IPS-18c (cell line): Measurements from ENCODE around the gene C2CD4C.
"Not testable (repeated sequence)": the region's sequence is repeated elsewhere in the genome, so short reads cannot be mapped to it uniquely, and the experiment has no call there.

Source experiments
- H3K4me3 ChIP-seq: 2 replicates; pipeline ENCODE4 v1.7.0; 2013; ENCODE audit warnings: low read depth, mild to moderate bottlenecking, low read length, moderate library complexity; ENCODE audit not compliant: insufficient read depth
- H3K9me3 ChIP-seq: one replicate; pipeline ENCODE4 v1.6.1; 2013; ENCODE audit warnings: mild to moderate bottlenecking, low read length, moderate library complexity; ENCODE audit not compliant: control insufficient read depth, insufficient read depth

C2CD4C gene

GRCh38 chr19:441213-441836, 32.4 kb upstream of the C2CD4C start:
- Histone ChIP-seq H3K4me3 (no peak overlapping the region), H3K9me3 (no peaks in the 10 kb centered on the region)

- Histone ChIP-seq H3K9me3 (no peaks in the 10 kb centered on the region), H3K4me3 (no peak overlapping the region)
Measured at GRCh38 chr19:440391-441212, 31.7 kb upstream of the C2CD4C start.

- H3K9me3 ChIP-seq: no peaks in the 10 kb centered on the region
- no peak overlapping the region for H3K4me3 ChIP-seq
Measured at GRCh38 chr19:439167-439900, 30.4 kb upstream of the C2CD4C start.

- H3K4me3 ChIP-seq: no peak overlapping the region
- H3K9me3 ChIP-seq: no peaks in the 10 kb centered on the region
Measured at GRCh38 chr19:438416-438958, 29.5 kb upstream of the C2CD4C start.

- Histone ChIP-seq H3K9me3 (no peaks in the 10 kb centered on the region), H3K4me3 (no peak overlapping the region)
Measured at GRCh38 chr19:437041-437440, 28.1 kb upstream of the C2CD4C start.

GRCh38 chr19:436413-436950, 27.5 kb upstream of the C2CD4C start:
- Histone ChIP-seq H3K9me3 (no peaks in the 10 kb centered on the region), H3K4me3 (no peak overlapping the region)

GRCh38 chr19:435707-436412, 26.9 kb upstream of the C2CD4C start:
- H3K4me3 ChIP-seq: no peak overlapping the region
- H3K9me3 ChIP-seq: no peaks in the 10 kb centered on the region

- no peak overlapping the region for H3K4me3 ChIP-seq
- no peaks in the 10 kb centered on the region for H3K9me3 ChIP-seq
Measured at GRCh38 chr19:435056-435706, 26.2 kb upstream of the C2CD4C start.

GRCh38 chr19:434152-434960, 25.4 kb upstream of the C2CD4C start:
- Histone ChIP-seq H3K4me3 (no peak overlapping the region), H3K9me3 (no peaks in the 10 kb centered on the region)

GRCh38 chr19:430701-431100, 21.8 kb upstream of the C2CD4C start:
- Histone ChIP-seq H3K4me3 (no peak overlapping the region), H3K9me3 (no peaks in the 10 kb centered on the region)

GRCh38 chr19:428149-428548, 19.2 kb upstream of the C2CD4C start:
- no peak overlapping the region for H3K4me3 ChIP-seq
- H3K9me3 ChIP-seq: peaks cover 2% of the 10 kb centered on the region

GRCh38 chr19:427675-428074, 18.7 kb upstream of the C2CD4C start:
- H3K9me3 ChIP-seq, H3K4me3 ChIP-seq: not testable (repeated sequence)

- H3K4me3 ChIP-seq: no peak overlapping the region
- H3K9me3 ChIP-seq: peaks cover 2% of the 10 kb centered on the region
Measured at GRCh38 chr19:426725-427445, 17.9 kb upstream of the C2CD4C start.

- peaks cover 2% of the 10 kb centered on the region for H3K9me3 ChIP-seq
- no peak overlapping the region for H3K4me3 ChIP-seq
Measured at GRCh38 chr19:425056-425455, 16.1 kb upstream of the C2CD4C start.

- Histone ChIP-seq H3K9me3 (peaks cover 2% of the 10 kb centered on the region), H3K4me3 (no peak overlapping the region)
Measured at GRCh38 chr19:424546-424945, 15.6 kb upstream of the C2CD4C start.
